Renal cortex interstitium (tissue), 3 donors: Measurements from ENCODE around the gene RBM28. TPM values are rescaled to one million over a fixed set of nuclear protein-coding genes. Genes with fewer than 3 reads are reported as not detected.

Source experiments
- polyA plus RNA-seq, 3 donors: library from polyadenylated mRNA; unstranded; fragments of 120-200 nt; gene quantifications; one replicate each; pipeline ENCODE4 v1.2.1, GENCODE V29; 2013; ENCODE audit not compliant: insufficient read length in 3 of 3

The RBM28 gene
- polyA plus RNA-seq, 3 donors = 40.3 to 55.6 (median 45.7) TPM

Other genes with a start within 250 kb of the RBM28 start
- gene LEP, start 102.6 kb downstream of the RBM28 start, polyA plus RNA-seq = under 1 TPM; 0.16 to 0.76 (median 0.20) TPM
- 1 to 10 TPM in 2 of 3 donors, under 1 TPM in 1; 0.65 to 1.5 (median 1.0) TPM for gene PRRT4, start 17.8 kb upstream of the RBM28 start, polyA plus RNA-seq
- 10 to 100 TPM; 25.3 to 30.3 (median 28.3) TPM for gene IMPDH1, start 66.1 kb upstream of the RBM28 start, polyA plus RNA-seq
- 10 to 100 TPM; 19.0 to 25.4 (median 19.9) TPM for gene HILPDA, start 112.0 kb upstream of the RBM28 start, polyA plus RNA-seq
- gene METTL2B, start 132.8 kb upstream of the RBM28 start, polyA plus RNA-seq = 10 to 100 TPM; 27.4 to 32.2 (median 29.1) TPM